ENCODE results near the gene TEAD4.

TEAD4 gene

DNA sequence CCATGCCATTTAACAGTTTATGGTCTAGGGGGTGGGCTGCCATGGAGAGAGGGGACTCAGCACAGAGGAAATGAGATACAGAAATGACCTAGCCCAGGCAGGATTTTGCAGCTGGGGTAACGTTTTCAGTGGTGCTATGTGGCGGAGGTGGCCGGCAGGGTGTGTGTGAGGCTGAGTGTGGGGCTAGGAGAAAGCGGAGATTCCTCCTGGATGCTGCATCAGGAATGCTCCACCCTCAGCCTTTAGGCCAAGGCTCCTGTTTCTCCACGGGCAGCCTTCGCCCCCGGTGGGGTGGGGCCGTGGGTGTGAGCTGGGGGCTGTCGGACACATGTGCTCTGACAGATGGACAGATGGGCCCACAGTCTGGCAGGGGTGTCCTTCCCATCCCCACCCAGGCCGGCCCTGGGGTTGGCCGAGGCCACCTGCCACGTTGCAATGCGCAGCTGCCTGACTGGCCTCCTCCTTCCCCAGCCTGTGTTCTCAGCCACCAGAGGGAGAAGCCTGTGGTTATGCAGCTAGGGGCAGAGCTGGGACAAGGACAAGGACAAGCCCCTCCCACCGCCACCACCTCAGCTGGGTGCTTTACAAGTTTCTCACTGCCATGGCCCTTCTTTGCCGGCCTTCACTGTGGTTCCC is 44.3 kb downstream of the TEAD4 start:
- DNase-seq: no peak

- no peak for DNase-seq
Measured at GRCh38 chr12:3004655-3005565, 45.7 kb downstream of the TEAD4 start.

DNA sequence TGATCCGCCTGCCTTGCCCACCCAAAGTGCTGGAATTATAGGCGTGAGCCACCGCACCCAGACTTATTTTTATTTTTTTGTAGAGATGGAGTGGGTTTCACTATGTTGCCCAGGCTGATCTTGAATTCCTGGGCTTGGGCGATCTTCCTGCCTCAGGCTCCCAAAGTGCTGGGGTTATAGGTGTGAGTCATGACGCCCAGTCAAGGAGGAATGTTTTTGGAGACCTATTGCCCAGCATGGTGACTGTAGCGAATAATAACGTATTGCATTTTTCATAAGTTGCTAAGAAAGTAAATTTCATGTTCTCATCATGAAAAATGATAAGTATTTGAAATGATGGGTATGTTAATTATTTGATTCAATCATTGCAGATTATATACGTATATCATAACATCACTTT is 46.5 kb downstream of the TEAD4 start:
- no peak for DNase-seq

DNA sequence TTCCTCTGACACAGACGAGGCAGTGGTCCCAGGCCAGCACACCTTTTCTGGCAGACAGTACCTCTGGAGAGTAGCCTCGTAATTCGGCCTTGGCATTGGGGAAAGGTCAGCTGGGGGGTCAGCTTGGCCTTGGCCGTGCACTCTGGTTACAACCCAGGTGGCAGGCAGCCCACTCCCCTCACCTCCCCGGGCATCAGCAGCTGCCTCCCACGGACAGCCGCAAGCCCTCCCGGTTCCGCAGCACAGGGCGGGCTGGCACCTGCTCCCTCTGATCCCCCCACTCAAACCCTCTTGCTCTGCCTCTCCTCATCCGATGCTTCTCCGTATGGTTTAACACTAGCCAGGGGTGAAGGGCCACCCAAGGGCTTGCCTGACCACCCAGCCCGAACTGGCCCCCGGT is 50.6 kb downstream of the TEAD4 start:
- no peak for DNase-seq

DNA sequence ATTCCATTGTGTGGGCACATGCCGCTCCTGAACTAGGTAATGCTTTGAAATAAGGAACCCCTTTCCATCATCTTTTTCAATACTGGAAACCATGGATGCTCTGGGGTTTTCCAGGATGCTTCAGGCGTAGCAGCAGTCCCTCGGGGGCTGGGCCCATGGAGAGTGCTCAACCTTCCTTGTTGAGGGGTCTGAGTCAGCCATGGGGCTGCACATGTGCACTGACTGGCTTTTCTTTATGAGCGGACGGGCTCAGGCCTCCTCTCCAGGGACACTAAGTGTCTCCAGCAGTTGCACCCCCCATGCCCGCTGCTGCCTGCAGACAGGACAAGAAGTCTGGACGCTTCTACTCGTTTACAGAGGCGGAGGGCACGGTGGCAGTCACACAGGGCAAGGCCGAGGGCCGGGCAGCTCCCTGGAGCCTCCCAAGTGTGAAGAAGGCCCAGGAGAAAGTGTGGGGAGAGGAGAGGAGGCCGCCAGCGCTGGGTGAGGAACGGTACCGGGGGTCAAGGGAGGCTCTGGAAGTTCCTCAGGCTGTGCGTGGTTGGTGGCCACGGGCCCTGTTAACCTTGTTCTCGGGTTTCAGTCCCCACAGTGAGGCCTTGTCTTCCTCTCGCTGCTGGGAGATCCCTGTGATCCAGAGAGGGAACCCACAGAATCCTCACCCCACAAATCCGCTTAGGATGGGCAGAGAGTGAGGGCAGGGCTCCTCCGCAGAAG is 51.2 kb downstream of the TEAD4 start:
- DNase-seq: no peak

- DNase-seq: no peak
Measured at GRCh38 chr12:3012786-3013185, 53.6 kb downstream of the TEAD4 start.

GRCh38 chr12:3014641-3015040 is 55.4 kb downstream of the TEAD4 start:
- DNase-seq: no peak

DNA sequence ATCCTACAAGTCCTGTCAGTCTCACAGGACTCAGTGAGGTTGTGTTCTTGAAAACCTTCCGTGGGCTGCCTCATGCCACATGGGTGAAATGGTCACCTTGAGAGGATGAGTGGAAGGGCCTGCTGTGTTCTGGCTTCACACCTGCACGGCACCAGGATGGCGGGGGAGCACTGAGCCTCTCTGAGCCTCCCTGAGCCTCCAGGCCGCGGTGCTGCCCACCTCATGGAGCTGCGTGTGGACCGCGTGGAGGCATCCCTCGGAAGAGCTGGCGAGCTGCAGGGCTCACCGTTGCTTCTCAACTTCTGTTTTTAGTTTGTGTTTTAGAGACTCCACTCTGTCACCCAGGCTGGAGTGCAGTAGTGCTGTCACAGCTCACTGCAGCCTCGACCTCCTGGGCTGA is 56.2 kb downstream of the TEAD4 start:
- no peak for DNase-seq

DNA sequence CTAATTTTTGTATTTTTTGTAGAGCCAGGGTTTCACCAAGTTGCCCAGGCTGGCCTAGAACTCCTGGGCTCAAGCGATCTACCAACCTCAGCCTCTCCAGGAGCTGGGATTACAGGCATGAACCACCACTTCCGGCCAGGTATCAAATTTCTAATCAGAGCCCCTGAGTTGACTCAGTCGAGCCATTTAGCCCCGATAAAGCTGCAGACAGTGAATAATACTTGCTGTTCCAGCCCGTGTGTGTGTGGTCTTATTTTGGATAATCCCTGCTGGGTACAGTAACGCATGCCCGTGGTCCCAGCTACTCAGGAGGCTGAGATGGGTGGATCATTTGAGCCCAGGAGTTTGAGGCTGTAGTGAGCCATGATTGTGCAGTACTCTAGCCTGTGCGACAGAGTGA is 57.0 kb downstream of the TEAD4 start:
- DNase-seq: no peak

DNA sequence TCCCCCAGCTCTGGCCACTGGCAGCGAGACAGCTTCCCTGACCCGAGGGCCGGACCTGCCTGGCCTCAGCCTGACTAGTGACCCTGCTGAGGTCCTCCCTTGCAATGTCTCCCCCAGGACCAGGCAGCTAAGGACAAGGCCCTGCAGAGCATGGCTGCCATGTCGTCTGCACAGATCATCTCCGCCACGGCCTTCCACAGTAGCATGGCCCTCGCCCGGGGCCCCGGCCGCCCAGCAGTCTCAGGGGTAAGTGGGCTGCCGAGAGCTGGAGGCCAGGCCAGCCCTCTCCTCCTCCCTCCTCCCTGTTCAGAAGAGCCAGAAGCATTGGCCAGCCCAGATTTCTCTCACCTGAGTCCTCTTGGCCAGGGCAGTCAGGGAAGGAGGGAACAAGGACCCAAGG is 58.1 kb downstream of the TEAD4 start:
- no peak for DNase-seq

DNA sequence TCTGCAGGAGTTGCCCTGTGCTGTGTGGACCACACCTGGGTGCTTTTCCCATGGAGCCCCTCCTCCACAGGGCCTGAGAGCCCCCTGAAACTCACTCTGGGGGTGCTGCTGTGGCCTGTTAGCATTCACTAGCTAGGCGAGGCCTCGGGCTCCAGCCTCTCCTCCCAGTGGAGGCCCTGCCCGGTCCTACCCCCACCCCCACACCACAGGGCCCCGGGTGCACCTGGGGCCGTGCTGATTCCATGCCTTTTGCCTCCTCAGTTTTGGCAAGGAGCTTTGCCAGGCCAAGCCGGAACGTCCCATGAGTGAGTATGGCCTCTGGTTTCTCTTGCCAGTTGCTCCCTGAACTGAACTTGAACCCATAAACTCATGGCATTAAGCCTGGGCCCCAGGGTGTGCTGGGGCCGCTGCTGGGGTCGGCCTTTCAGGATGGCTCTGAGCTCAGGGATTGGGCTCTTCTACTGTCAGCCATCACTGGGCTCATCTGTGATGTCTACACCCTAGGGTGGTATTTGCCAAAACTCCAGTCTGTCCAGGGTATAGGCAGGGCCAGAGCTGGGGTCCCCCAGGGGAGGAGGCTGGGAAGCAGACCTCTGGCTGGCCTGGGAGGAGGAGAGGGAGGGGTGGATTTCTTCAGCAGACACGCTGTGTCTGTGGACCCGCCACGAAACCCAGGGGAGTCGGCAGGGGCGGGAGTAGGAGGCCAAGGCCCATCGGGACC is 59.2 kb downstream of the TEAD4 start:
- DNase-seq: no peak

DNA sequence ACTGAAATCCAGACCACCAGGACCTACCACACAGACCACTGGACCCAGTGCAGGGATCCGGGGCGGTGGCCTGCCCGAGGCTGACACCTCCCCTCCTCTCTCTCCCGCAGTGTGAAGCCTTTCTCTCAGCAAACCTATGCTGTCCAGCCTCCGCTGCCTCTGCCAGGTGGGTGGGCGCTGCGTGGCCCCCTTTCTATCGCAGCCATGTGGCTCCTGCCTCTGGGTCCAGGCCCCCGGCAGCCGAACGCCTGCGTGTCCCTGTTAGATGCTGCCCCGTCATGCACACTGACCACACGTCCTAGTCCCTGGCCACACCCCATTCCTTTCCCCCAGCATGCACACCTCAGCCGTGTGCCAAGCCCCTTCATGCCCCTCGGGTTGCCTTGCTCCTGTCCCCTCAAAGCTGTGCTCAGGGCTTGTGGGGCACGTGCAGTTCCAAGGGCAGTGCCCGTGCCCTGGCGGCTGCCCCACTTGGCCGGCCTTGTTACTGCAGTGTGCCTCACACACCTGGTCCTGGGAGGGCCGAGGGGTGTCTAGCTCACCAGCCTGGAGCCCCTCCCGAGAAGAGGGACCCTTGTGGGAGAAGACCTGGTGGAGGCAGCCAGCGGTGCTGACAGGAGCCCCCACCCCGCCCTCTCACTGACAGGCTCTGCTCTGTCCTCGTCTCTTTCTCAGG is 59.9 kb downstream of the TEAD4 start:
- no peak for DNase-seq

DNA sequence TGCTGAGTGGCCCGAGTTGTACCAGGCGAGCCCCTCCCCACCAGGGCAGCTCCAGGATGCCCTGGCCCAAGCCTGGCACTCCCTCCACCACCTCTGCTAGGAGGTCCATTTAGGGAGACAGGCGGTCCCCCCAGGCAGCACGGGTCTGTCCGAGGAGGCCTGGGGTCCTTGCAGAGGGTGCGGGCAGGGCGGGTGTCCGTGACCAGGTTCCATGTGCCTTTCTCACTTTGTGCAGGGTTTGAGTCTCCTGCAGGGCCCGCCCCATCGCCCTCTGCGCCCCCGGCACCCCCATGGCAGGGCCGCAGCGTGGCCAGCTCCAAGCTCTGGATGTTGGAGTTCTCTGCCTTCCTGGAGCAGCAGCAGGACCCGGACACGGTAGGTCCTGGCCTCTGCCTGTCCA is 61.2 kb downstream of the TEAD4 start:
- no peak for DNase-seq

DNA sequence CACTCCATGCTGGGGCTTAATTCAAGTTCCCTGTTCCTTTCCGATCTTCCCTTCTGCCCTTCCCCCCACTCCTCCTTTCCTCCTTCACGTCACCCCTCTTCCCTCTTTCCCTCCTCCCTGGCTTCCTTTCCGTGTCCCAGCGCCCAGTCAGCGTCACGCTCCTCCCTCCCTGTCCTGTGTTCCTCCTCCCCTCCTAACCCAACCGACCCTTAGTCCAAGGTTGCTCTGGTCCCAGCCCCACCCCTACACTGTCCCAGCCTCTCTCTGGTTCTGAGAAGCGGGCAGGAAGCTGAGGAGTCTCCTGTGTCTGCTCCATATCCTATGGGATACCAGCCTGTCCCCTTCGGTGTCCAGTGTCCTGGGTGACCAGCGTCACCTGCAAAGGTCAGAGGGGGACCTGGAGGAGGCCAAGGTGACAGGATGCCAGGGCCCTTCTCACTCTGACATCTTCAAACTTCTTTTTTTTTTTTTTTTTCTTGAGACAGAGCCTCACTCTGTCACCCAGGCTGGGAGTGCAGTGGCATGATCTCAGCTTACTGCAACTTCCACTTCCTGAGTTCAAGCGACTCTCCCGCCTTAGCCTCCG is 61.7 kb downstream of the TEAD4 start:
- DNase-seq: no peak

- DNase-seq: no peak
Measured at GRCh38 chr12:3022411-3022810, 63.2 kb downstream of the TEAD4 start.

- no peak for DNase-seq
Measured at GRCh38 chr12:3022961-3023360, 63.8 kb downstream of the TEAD4 start.

DNA sequence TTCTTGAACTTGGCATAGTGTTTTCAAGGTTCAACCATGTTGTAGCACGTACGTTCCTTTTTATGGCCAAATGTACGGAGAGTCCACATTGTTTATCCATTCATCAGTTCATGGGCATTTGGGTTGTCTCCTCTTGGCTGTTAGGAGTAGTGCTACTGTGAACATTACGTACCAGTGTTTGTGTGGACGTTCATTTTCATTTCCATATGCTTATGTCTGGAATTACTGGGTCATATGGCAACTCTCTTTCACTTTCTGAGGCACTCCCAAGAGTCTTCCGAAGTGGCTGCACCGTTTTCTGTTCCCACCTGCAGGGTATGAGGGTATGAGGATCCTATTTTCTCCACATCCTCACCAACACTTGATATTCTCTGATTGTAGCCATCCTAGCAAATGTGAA is 68.9 kb downstream of the TEAD4 start:
- DNase-seq: no peak

DNA sequence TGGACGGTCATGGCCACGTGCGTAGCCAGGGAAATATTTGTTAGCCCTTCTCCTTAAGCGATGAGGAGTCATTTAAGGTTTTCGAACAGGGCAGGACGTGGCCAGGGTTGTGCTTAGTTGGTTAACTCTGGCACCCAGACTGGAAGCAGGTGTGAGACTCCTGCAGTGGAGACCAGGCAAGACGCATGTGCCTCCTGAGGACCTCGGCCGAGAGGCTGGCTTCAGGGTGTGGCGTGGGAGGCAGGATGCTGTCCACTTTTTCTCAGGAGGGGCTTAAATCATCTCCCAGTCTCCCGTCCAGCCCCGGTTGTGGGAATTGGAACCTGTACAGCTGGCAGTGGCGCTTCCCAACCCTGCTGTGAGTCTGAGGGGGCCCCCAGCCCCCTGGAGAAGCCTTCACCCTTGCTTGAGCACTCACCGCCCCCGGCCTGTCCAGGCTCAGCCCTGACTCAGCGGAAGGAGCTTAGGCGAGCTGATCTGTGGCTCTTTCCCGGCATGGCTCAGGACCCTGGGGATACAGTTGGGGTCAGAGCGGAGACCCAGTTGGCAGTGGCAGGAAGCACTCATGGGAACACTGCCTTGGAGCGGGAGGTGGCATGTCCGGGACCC is 71.7 kb downstream of the TEAD4 start:
- DNase-seq: no peak

- DNase-seq: no peak
Measured at GRCh38 chr12:3032161-3032560, 73.0 kb downstream of the TEAD4 start.

DNA sequence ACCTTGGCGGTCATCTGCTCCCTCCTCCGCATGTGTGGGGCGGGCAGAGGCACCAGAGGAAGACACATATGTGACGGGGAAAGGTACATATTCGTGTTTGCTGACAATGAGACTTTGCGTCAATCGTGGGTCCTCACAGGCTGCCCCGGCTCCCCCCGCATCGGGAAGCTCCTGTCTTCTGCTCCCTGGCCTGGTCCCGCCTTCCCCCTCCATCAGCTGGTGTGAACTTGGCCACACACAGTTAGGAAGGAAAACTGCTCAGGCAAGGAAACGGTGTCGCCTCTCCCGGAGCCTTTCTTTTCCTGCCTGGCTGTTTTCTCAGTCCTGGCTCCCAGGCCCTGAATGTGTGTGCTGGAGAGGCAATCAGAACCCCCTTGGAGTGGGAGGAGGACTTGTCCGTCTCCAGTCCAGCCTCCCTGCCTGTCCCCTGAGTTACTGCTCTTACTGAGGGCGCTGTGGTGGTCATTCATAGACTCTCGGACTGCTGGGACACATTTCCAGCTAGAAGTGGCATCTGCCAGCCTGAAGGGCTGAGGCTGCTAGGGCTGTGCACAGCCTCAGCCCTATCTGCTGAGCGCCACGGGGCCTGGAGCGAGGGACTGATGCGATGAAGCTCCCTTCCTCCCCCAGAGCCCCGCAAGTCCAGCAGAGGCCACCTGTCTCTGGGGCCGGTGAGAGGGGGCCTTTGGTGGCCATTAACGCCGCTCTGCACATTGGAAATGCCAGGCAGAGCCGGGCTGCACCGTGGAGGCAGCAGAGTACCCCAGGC is 73.8 kb downstream of the TEAD4 start:
- no peak for DNase-seq

GRCh38 chr12:3033539-3033867 is 74.3 kb downstream of the TEAD4 start:
- no peak for DNase-seq

All from stimulated activated CD8-positive, alpha-beta memory T cell treated with anti-CD3 and anti-CD28 coated beads, Interleukin-4, amount 100 ng/mL, for 48 hours (primary cell).